Islet of Langerhans (tissue), 1 donor: Measurements from ENCODE around the gene ARHGAP10.
"Not testable (repeated sequence)": the region's sequence is repeated elsewhere in the genome, so short reads cannot be mapped to it uniquely, and the experiment has no call there.

Source experiments
- FAIRE-seq: peaks from one replicate; lab custom pipeline; 2011; peaks lifted over from hg19 to GRCh38; lab: Jason Lieb, UNC

The ARHGAP10 gene

GRCh38 chr4:147794787-147795413, 63.0 kb downstream of the ARHGAP10 start:
- no peak for FAIRE-seq

DNA sequence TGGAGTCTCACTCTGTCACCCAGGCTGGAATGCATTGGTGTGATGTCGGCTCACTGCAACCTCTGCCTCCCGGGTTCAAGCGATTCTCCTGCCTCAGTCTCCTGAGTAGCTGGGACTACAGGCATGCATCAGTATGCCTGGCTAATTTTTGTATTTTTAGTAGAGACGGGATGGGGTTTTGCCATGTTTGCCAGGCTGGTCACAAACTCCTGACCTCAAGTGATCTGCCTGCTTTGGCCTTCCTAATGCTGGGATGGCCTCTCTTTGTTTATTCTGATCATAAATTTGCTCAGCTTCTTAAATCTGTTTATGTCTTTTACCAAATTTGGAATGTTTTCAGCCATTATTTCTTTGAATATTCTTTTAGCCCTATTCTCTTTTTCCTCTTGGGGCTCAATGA, 67.2 kb downstream of the ARHGAP10 start:
- not testable (repeated sequence) for FAIRE-seq

DNA sequence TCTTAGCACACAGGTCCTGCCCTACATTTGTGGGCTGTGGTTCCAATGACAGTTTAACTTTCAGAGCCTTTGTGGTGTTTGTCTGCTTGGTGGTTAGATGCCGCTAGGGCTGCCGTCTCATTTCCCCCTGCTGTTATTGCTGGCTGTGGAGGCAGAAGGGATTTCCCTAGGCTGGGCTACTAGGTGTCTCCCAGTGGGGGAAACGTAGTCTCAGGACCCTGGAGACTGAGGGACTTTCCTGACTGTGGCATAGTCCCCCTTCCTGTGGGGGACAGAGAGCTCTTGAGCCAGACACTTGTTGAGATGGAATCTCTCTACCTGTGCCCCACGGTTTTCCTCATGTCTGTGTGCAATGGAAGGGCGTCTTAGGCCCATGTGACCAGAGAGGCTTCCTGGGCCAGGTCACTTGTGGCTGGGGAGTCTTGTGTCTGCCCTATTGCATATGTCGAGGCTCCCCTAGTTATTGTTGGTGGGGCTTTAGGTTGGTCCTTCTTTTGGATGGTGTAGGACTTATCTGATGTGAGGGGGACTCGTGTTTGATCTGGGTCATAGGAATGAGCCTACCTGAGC, 68.2 kb downstream of the ARHGAP10 start:
- FAIRE-seq, result no peak

- FAIRE-seq, result no peak
Measured at GRCh38 chr4:147801820-147802219, 69.9 kb downstream of the ARHGAP10 start.

DNA sequence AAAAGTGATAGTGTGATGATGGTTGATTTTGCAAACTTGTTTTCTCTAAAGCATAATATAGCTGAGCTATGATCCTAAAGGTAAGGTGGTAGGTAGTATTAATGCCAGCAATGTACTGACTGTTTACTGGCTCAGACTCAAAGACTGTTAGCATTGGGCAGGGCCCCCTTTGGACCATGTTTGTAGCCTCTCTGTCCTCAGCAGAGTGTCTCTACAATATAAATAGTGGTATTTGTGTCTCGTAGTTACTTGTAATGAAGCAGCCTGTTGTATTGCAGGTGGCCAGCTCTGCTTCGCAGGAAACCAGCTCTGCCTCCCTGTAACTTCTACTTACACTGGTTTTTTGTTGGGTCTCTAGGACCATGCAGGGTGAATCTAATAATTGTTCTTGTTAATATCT, 70.5 kb downstream of the ARHGAP10 start:
- no peak for FAIRE-seq

DNA sequence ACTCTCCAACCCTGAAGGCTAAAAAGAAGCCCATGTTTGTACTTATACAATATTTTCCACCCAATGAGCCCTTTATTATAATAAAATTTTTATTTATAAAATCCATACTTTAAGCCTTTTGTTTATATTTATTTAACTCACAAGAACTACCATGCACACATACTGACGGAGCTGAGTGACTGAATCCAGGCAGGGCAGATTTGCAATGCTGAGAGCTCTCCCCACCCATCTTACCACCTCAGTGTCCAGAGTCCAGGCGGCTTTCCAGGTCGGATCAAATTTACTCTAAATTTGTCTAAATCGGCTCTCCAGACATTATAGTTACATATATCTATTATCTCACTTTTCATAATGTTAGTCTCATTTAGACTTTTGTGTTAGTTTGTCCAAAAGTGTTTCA, 74.1 kb downstream of the ARHGAP10 start:
- no peak for FAIRE-seq

DNA sequence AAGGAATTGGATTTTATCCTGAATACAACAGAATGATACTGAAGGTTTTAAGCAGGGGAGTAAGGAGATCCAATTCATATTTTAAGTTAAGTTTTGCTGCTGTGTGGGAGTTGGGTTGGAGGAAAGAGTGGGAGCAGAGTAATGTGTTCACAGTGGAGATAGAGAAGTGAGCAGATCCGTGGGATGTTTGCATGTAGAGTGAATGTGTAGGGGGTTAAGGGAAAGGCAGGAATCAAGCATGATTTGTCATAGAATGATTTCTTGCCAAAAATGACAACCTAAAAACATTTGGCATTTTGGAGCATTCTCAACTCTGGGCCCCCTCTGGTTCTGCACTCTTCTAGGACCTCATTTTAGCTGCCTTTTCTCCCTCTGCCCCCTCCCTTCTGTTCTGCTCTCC, 76.6 kb downstream of the ARHGAP10 start:
- no peak for FAIRE-seq

DNA sequence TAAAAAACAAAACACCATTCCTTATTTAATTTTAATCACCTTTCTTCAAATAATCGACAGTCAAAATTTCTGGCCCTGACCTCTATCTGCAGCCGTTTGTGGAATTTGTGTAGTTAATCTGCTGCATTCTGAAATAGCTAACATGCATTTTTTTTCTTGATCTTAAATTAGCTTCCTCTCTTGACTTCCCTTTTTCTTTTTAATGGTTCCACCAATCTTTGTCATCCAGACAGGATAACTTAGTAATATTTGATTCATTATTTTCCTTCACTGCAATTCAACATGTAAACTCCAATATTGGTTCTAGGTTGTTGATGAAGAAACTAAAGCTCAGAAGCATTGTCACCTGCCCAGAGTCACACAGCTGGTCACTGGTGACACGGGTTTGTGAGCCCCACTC, 77.3 kb downstream of the ARHGAP10 start:
- no peak for FAIRE-seq

- FAIRE-seq, result no peak
Measured at GRCh38 chr4:147811878-147812277, 80.0 kb downstream of the ARHGAP10 start.

- FAIRE-seq, result no peak
Measured at GRCh38 chr4:147813109-147813773, 81.4 kb downstream of the ARHGAP10 start.

GRCh38 chr4:147813973-147814372, 82.1 kb downstream of the ARHGAP10 start:
- FAIRE-seq, result no peak

- no peak for FAIRE-seq
Measured at GRCh38 chr4:147814376-147814775, 82.5 kb downstream of the ARHGAP10 start.

DNA sequence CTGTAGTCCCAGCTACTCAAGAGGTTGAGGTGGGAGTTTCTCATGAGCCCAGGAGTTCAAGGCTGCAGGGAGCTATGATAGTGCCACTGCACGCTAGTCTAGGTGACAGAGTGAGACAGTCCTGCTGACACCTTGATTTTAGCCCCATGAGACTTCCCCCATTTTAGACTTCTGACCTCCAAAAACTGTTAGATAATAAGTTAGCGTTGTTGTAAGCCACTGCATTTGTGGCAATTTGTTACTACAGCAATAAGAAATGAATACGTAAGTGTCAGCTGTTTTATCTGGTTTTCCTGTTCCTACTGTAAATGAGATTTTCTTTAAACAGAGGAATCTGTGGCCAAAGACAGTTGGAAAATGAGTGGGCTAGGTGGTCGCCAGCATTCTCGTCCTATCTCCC, 83.9 kb downstream of the ARHGAP10 start:
- no peak for FAIRE-seq

DNA sequence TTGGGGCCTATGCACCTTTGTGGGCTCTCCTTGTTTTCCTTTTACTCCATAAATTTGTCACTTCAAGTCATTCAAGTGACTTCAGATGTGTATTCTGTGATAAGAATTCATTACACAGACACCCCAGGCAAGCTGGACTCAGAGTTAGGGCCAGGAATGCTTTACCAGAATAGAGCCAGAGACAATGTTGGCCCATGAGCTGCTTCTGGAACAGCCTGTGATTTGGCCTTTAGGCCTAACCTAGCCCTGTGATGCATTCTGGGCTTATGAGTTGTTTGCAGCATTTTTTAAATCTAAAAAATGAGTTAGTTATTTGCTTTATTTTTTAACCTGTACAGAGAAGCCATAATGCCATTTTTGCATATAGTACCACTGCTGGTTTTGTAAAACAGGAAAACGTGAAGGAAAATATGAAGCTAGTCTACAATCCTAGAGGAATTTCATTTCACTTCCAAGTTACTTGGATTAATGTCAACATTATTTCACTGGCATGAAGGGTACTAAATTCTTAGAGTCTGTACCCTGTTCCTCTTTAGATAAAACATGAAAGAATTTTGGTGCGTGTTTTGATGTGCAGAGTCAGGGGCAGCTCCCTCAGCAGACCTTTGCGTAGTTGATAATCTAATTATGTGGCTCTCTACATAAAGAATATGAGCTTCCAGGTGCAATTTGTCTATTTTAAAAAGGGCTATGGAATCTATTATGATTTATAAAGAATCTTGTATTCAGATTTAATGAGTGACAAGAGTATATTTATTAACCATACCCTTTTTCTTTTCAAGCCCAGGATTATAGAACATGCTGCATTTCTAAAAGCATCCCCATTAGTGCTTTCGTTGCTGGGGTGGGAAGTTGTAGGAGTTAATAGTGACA, 84.7 kb downstream of the ARHGAP10 start:
- no peak for FAIRE-seq

DNA sequence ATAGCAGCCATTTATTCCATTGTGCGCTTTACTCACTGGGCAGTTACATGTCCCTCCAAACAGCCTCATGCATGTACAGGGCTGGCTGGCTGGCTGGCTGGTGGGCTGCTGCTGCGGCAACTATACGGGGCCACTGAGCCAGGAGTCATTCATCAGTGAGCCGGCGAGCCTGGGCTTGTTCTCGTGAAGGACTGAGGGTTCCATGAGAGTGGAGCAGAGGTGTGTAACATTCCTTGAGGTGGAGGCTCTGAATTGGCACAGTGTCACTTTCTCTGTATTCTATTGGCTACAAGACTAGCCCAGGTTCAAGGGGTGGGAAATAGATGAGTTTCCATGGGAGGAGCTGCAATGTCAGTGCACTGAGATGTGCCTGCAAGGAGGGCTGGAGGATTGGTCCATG, 89.1 kb downstream of the ARHGAP10 start:
- no peak for FAIRE-seq

GRCh38 chr4:147821555-147821954, 89.7 kb downstream of the ARHGAP10 start:
- no peak for FAIRE-seq

DNA sequence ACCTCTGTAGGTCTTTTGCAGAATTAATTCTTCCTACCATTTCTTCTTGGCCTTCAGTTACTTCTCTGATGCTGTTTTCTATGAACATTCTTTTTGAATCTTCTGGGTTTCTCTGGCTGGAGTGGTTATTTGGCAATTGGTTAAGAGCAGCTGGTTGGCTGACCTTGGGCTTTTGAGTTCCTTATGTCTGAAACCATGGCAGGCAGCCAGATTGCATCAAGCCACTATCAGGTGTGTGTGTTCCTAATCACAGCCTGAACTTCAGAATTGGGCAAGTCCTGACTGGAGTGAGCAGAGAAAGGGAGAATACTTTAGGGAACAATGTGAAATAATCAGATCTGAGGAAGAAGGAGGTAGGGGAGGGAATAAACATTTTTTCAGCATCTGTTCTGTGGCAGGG, 90.2 kb downstream of the ARHGAP10 start:
- no peak for FAIRE-seq

DNA sequence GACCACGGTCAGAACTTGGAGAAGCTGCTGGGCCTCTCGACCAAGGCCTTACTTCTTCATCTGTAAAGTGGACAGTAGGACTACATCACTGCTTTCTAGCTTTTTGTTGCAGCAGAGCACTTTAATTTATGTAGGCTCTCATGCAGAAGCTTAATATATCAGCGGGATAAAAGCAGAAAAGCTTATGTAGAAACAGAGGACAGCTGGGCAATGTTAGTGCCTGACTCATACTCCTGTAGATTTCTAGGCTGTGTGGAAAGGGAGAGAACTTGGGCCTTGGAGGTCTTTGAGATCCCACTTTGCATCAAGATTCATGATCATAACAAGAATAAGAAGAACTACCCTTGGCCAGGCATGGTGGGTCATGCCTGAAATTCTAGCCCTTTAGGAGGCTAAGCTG, 91.2 kb downstream of the ARHGAP10 start:
- no peak for FAIRE-seq

- no peak for FAIRE-seq
Measured at GRCh38 chr4:147824316-147824715, 92.4 kb downstream of the ARHGAP10 start.

DNA sequence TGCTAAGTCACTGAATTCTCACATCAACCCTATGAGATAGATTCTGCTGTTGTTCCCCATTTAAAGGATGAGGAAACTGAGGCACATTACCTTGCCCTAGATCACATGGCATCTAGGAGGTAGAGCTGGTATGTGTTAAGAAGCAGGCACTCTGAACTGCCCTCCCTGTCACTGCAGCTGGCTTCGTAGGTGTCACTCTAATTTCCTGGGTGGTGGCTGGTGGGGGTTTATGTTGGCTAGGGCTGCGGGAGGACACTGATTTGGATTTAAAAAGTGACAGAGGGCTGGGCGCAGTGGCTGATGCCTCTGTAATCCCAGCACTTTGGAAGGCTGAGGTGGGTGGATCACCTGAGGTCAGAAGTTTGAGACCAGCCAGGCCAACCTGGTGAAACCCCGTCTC, 93.0 kb downstream of the ARHGAP10 start:
- no peak for FAIRE-seq

DNA sequence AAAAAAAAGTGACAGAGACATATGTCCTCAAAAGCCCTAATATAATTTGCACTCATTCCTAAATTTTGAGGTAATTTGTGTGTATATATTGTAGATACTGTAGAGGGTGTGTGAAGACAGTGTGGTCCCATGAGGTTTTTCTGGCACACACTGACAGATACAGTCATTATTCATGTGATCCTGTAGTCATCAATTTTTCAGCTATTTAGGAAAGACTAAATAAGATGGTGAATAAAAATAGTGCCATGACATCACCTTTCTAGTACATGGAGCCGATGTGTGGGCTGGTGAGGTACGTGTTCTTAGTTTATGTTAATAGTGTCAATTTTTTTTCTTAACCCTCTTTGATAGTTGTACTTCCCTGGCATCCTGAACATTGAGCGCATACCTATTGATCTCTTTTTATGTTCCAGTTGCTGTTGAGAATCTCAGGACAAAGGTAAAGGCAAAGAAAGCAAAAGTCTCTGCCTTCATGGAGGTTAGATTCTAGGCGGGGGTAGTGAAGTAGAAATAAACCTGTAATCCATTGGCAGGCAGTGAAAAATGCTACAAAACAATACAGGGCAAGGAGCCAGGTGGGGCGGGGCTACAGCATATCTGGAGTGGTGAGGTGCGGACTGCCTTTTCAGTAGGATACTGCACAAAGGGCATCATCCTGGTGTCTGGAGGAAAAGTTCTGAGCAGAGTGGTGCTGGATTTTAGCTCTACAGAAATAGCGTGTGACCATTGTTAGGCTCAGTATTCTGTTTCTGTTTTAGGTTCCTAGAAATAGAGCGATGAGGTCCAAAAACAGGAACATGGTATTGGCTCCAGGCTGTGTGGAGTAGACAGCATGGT, 93.8 kb downstream of the ARHGAP10 start:
- FAIRE-seq, result no peak

DNA sequence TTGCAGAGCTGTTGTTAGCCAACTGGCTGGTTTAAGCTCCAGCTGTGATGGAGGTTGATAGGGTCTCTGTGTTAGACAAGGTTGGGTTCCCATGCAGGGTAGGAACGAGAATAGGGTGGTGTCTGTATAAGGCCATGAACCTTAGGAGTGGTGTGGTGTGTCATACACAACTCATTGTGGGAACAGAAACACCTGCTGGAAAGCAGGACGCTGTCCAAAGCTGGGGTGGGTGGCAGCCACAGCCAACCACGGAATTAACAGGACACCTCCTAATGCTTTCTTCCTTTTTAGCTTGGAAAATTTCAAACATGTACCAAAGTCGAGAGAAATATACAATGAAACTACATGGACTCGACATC, 94.4 kb downstream of the ARHGAP10 start:
- FAIRE-seq, result no peak
